K562 (cell line): ENCODE data around the gene RHOB. TPM values are rescaled to one million over a fixed set of nuclear protein-coding genes. Genes with fewer than 3 reads are reported as not detected.

Experiments
- ARHGAP35 ChIP-seq: fragments of 450-650 bp; IDR thresholded peaks from 2 replicates; pipeline ENCODE4 v1.6.1; 2018; ENCODE audit not compliant: partially characterized antibody
- MAFG ChIP-seq: fragments of 450-650 bp; conservative IDR thresholded peaks from 2 replicates; pipeline ENCODE4 v1.6.1; 2016; ENCODE audit warnings: missing genetic modification characterization, missing compliant biosample characterization
- MCM3 ChIP-seq: fragments of 450-650 bp; IDR thresholded peaks from 2 replicates; pipeline ENCODE4 v1.6.1; 2016
- MEF2D ChIP-seq: conservative IDR thresholded peaks from 2 replicates; pipeline ENCODE4 v1.6.1; 2016; ENCODE audit warnings: low read depth, missing genetic modification characterization, missing compliant biosample characterization
- NFE2L1 ChIP-seq: fragments of 450-650 bp; IDR thresholded peaks from 2 replicates; pipeline ENCODE4 v1.6.1; 2016; ENCODE audit warnings: missing genetic modification characterization, low read depth, mild to moderate bottlenecking, missing compliant biosample characterization, moderate library complexity, borderline replicate concordance
- NRF1 ChIP-seq, 2 experiments: fragments of 450-650 bp; IDR thresholded peaks in 1 of 2; conservative IDR thresholded peaks in 1 of 2; 2 replicates each; pipeline ENCODE4 v1.6.1; 2014; ENCODE audit warnings: mild to moderate bottlenecking in 2 of 2
- PHB ChIP-seq: fragments of 250-450 bp; sonication (Bioruptor Pico); IDR thresholded peaks from 2 replicates; pipeline ENCODE4 v1.5.0; 2021
- SETDB1 ChIP-seq: IDR thresholded peaks from one replicate; pipeline ENCODE4 v1.6.1; 2012; ENCODE audit warnings: low read length, control low read depth, inconsistent platforms
- STAT5B ChIP-seq: fragments of 250-450 bp; sonication (Bioruptor Pico); IDR thresholded peaks from 2 replicates; pipeline ENCODE4 v1.8.0; 2021; ENCODE audit warnings: mild to moderate bottlenecking, inconsistent platforms
- TAF1 ChIP-seq: IDR thresholded peaks from 2 replicates; pipeline ENCODE4 v1.6.1; 2011; ENCODE audit warnings: mild to moderate bottlenecking, low read length, moderate library complexity; ENCODE audit not compliant: insufficient read depth, control insufficient read depth, severe bottlenecking; ENCODE audit errors: extremely low read depth
- TAF7 ChIP-seq: fragments of 450-650 bp; IDR thresholded peaks from 2 replicates; pipeline ENCODE4 v1.6.1; 2016; ENCODE audit warnings: missing genetic modification characterization, missing compliant biosample characterization
- ZBED1 ChIP-seq: IDR thresholded peaks from 2 replicates; pipeline ENCODE4 v1.6.1; 2014
- ZFX ChIP-seq: sonication (generic); formaldehyde crosslinking; IDR thresholded peaks from 2 replicates; pipeline ENCODE4 v1.8.0; 2022; ENCODE audit warnings: mild to moderate bottlenecking, missing genetic modification reagents, moderate library complexity
- ZNF644 ChIP-seq: fragments of 200-800 bp; sonication (Bioruptor generic); IDR thresholded peaks from 2 replicates; pipeline ENCODE4 v1.6.1; 2016; ENCODE audit warnings: low read depth, missing genetic modification characterization, missing compliant biosample characterization
- ZNF79 ChIP-seq: fragments of 250-450 bp; sonication (Bioruptor Pico); IDR thresholded peaks from 2 replicates; pipeline ENCODE4 v1.4.0; 2020; ENCODE audit warnings: low read depth, mild to moderate bottlenecking, moderate library complexity
- polyA plus RNA-seq, 8 experiments: library from polyadenylated mRNA; depleted of rRNA in 4 of 8; stranded (reverse) in 5 of 8; unstranded in 3 of 8; fragments of >200 nt; fragmentation: Nextera tagmentation in 2 of 8; fragmentation: Illumina TruSeq in 1 of 8; extraction: Ambion mirVana in 2 of 8; extraction: Trizol in 1 of 8; gene quantifications; 2 replicates each; pipeline versions ENCODE4 v1.2.1 to v1.2.3, GENCODE V29; 2011 to 2014; ENCODE audit warnings: inconsistent platforms in 1 of 8, missing spikeins in 1 of 8
- total RNA-seq, 7 experiments: library from RNA; depleted of rRNA in 6 of 7; stranded (reverse); fragments of >200 nt in 6 of 7; fragmentation: Illumina TruSeq in 2 of 7; extraction: Trizol in 2 of 7; gene quantifications; 2 replicates each; pipeline versions ENCODE4 v1.2.1 to v1.2.3, GENCODE V29; 2011 to 2021; ENCODE audit warnings: low replicate concordance in 1 of 7
- TF ChIP-seq, protein P1 (sequence below): fragments of 450-650 bp; IDR thresholded peaks from 2 replicates; pipeline ENCODE4 v1.6.1; 2016
- TF ChIP-seq, protein P2 (sequence below), 2 experiments: fragments of 450-650 bp in 1 of 2; sonication (generic) in 1 of 2; formaldehyde crosslinking in 1 of 2; IDR thresholded peaks in 1 of 2; conservative IDR thresholded peaks in 1 of 2; 2 replicates each; pipeline versions ENCODE4 v1.6.1 to v1.8.1; 2016 to 2023; ENCODE audit warnings: mild to moderate bottlenecking in 2 of 2, moderate library complexity in 2 of 2, inconsistent platforms in 1 of 2, missing genetic modification reagents in 1 of 2
- TF ChIP-seq, protein P3 (sequence below): sonication (generic); formaldehyde crosslinking; IDR thresholded peaks from 2 replicates; pipeline ENCODE4 v1.4.0; 2020; ENCODE audit warnings: mild to moderate bottlenecking, missing genetic modification reagents
- TF ChIP-seq, protein P4 (sequence below): sonication (generic); formaldehyde crosslinking; IDR thresholded peaks from 2 replicates; pipeline ENCODE4 v1.8.0; 2023; ENCODE audit warnings: mild to moderate bottlenecking, missing genetic modification reagents
- TF ChIP-seq, protein P5 (sequence below): IDR thresholded peaks from 2 replicates; pipeline ENCODE4 v1.6.1; 2011; ENCODE audit not compliant: insufficient read length; ENCODE audit errors: extremely low read depth
- TF ChIP-seq, protein P6 (sequence below): fragments of 250-450 bp; sonication (Bioruptor Pico); IDR thresholded peaks from 2 replicates; pipeline ENCODE4 v1.8.0; 2022; ENCODE audit warnings: moderate library complexity, mild to moderate bottlenecking, inconsistent platforms

The RHOB gene
- total and polyA plus RNA-seq, 9 of the 15 experiments (the other 6 are each of a cell fraction or from before 2014, with no cell fraction given): 0.07 to 4.8 (median 1.1) TPM

DNA sequence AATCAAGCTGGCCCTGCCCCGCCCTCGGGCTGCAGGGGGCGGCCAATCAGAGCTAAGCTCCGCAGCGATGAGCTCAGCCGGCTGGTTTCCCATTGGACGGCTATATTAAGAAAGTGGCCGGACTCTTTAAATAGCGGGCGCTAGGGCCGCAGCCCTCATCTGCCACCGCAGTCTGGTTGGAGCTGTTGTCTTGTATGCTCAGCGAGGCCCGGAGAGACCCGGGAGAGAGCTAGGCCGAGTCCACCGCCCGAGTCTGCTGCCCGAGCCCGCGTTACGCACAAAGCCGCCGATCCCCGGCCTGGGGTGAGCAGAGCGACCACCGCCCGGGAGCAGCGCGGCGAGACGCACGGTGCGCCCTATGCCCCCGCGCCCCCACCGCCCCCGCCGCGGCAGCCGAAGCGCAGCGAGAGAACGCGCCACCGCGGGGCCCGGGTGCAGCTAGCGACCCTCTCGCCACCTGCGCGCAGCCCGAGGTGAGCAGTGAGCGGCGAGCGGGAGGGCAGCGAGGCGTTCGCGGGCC lies at the start of gene RHOB (continued):
- TF ChIP-seq, protein P1, sequence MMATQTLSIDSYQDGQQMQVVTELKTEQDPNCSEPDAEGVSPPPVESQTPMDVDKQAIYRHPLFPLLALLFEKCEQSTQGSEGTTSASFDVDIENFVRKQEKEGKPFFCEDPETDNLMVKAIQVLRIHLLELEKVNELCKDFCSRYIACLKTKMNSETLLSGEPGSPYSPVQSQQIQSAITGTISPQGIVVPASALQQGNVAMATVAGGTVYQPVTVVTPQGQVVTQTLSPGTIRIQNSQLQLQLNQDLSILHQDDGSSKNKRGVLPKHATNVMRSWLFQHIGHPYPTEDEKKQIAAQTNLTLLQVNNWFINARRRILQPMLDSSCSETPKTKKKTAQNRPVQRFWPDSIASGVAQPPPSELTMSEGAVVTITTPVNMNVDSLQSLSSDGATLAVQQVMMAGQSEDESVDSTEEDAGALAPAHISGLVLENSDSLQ: peak; percentile 98
- TF ChIP-seq MAFG (tag) (no peak), ZBED1 (no peak), NFE2L1 (tag) (no peak), ZFX (CRISPR knock-in tag) (peak; percentile 90), MEF2D (tag) (peak; percentile 91), PHB (CRISPR knock-in tag) (no peak), TAF7 (no peak), ZNF79 (CRISPR knock-in tag) (no peak), ARHGAP35 (no peak), NRF1 (conservative IDR thresholded peaks at IDR 0.05 in 1 of 2, IDR thresholded peaks at IDR 0.05 in 1 of 2) (peak in 1 of 2 experiments; percentile 6; a peak in 3 of 4 replicates), TAF1 (peak; percentile 53), ZNF644 (no peak), MCM3 (no peak), STAT5B (no peak), SETDB1 (no peak)
- TF ChIP-seq, protein P2, sequence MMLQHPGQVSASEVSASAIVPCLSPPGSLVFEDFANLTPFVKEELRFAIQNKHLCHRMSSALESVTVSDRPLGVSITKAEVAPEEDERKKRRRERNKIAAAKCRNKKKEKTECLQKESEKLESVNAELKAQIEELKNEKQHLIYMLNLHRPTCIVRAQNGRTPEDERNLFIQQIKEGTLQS (IDR thresholded peaks at IDR 0.05): 0 out of 2 replicates have a peak, but pooled peaks have one; percentile 21
- TF ChIP-seq, protein P2 (CRISPR knock-in tag; conservative IDR thresholded peaks at IDR 0.05): no peak
- TF ChIP-seq, protein P3, sequence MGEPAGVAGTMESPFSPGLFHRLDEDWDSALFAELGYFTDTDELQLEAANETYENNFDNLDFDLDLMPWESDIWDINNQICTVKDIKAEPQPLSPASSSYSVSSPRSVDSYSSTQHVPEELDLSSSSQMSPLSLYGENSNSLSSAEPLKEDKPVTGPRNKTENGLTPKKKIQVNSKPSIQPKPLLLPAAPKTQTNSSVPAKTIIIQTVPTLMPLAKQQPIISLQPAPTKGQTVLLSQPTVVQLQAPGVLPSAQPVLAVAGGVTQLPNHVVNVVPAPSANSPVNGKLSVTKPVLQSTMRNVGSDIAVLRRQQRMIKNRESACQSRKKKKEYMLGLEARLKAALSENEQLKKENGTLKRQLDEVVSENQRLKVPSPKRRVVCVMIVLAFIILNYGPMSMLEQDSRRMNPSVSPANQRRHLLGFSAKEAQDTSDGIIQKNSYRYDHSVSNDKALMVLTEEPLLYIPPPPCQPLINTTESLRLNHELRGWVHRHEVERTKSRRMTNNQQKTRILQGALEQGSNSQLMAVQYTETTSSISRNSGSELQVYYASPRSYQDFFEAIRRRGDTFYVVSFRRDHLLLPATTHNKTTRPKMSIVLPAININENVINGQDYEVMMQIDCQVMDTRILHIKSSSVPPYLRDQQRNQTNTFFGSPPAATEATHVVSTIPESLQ: no peak
- TF ChIP-seq, protein P4, sequence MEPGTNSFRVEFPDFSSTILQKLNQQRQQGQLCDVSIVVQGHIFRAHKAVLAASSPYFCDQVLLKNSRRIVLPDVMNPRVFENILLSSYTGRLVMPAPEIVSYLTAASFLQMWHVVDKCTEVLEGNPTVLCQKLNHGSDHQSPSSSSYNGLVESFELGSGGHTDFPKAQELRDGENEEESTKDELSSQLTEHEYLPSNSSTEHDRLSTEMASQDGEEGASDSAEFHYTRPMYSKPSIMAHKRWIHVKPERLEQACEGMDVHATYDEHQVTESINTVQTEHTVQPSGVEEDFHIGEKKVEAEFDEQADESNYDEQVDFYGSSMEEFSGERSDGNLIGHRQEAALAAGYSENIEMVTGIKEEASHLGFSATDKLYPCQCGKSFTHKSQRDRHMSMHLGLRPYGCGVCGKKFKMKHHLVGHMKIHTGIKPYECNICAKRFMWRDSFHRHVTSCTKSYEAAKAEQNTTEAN (CRISPR knock-in tag): no peak
- TF ChIP-seq, protein P5, sequence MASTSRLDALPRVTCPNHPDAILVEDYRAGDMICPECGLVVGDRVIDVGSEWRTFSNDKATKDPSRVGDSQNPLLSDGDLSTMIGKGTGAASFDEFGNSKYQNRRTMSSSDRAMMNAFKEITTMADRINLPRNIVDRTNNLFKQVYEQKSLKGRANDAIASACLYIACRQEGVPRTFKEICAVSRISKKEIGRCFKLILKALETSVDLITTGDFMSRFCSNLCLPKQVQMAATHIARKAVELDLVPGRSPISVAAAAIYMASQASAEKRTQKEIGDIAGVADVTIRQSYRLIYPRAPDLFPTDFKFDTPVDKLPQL: peak; percentile 84
- TF ChIP-seq, protein P6, sequence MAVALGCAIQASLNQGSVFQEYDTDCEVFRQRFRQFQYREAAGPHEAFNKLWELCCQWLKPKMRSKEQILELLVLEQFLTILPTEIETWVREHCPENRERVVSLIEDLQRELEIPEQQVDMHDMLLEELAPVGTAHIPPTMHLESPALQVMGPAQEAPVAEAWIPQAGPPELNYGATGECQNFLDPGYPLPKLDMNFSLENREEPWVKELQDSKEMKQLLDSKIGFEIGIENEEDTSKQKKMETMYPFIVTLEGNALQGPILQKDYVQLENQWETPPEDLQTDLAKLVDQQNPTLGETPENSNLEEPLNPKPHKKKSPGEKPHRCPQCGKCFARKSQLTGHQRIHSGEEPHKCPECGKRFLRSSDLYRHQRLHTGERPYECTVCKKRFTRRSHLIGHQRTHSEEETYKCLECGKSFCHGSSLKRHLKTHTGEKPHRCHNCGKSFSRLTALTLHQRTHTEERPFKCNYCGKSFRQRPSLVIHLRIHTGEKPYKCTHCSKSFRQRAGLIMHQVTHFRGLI (CRISPR knock-in tag): no peak
